Liver (tissue), 3 donors: ENCODE data around the gene HEG1.

Experiments
- CTCF ChIP-seq: fragments of 150-350 bp; IDR thresholded peaks from 2 replicates; pipeline ENCODE4 v1.5.1; 2017; ENCODE audit warnings: improper control_type of control experiment, low read depth, low read length; ENCODE audit not compliant: missing input control
- GABPA ChIP-seq, 2 donors: IDR thresholded peaks in 1 of 2; conservative IDR thresholded peaks in 1 of 2; 2 replicates each; pipeline ENCODE4 v1.6.1; 2016; ENCODE audit warnings: antibody characterized with exemption in 2 of 2, mild to moderate bottlenecking in 1 of 2, moderate library complexity in 1 of 2
- JUND ChIP-seq, 2 donors: IDR thresholded peaks; 2 replicates each; pipeline ENCODE4 v1.6.1; 2016; ENCODE audit warnings: antibody characterized with exemption in 2 of 2
- NR2F2 ChIP-seq: IDR thresholded peaks from 2 replicates; pipeline ENCODE4 v1.6.1; 2016; ENCODE audit warnings: antibody characterized with exemption
- YY1 ChIP-seq: IDR thresholded peaks from 2 replicates; pipeline ENCODE4 v1.6.1; 2016; ENCODE audit warnings: antibody characterized with exemption, mild to moderate bottlenecking
- donor health status: healthy.
- donor health status: healthy.

GRCh38 chr3:124981472-124981871, 74.3 kb downstream of the HEG1 start:
- no peak for TF ChIP-seq CTCF
- TF ChIP-seq NR2F2: no peak
- TF ChIP-seq GABPA (IDR thresholded peaks at IDR 0.05 in 1 of 2, conservative IDR thresholded peaks at IDR 0.05 in 1 of 2): no peak
- no peak for TF ChIP-seq YY1
- TF ChIP-seq JUND (IDR thresholded peaks at IDR 0.05): no peak
